Activated T-cell treated with anti-CD3 and anti-CD28 coated beads, Interleukin-2, amount 50 U/mL, for 72 hours (primary cell): Measurements from ENCODE around the gene GNB4. TPM values are rescaled to one million over a fixed set of nuclear protein-coding genes. Genes with fewer than 3 reads are reported as not detected.

ENCODE experiments used
- ATAC-seq, 2 donors: fragments of 150-1000 bp; cut with Tn5 transposase; replicated peaks in 1 of 2; 2 replicates each; pipeline ENCODE4 v1.10.0; 2021; ENCODE audit warnings: moderate library complexity in 2 of 2, mild to moderate bottlenecking in 1 of 2
- DNase-seq, 2 donors: peaks; one replicate each; pipeline ENCODE4 v3.0.0; 2021 to 2022; ENCODE audit warnings: mixed read lengths in 1 of 2
- H3K27ac Mint-ChIP-seq: one replicate; pipeline ENCODE4 v1.8.0; 2022; ENCODE audit warnings: mild to moderate bottlenecking, moderate library complexity, mixed read lengths
- H3K27me3 Mint-ChIP-seq: one replicate; pipeline ENCODE4 v1.8.0; 2022; ENCODE audit warnings: low read depth, mixed read lengths
- H3K36me3 Mint-ChIP-seq, 2 donors: one replicate each; pipeline ENCODE4 v1.8.0; 2022; ENCODE audit warnings: mixed read lengths in 2 of 2, mild to moderate bottlenecking in 1 of 2; ENCODE audit not compliant: insufficient read depth in 2 of 2
- H3K4me1 Mint-ChIP-seq: one replicate; pipeline ENCODE4 v1.8.0; 2022; ENCODE audit warnings: low read depth, mixed read lengths
- H3K4me3 Mint-ChIP-seq, 2 donors: one replicate each; pipeline ENCODE4 v1.8.0; 2022; ENCODE audit warnings: mild to moderate bottlenecking in 2 of 2, mixed read lengths in 2 of 2, moderate library complexity in 2 of 2
- H3K9me3 Mint-ChIP-seq, 2 donors: one replicate each; pipeline ENCODE4 v1.8.0; 2022; ENCODE audit warnings: mixed read lengths in 2 of 2
- total RNA-seq, 2 donors: library from RNA; stranded (reverse); gene quantifications; one replicate each; pipeline ENCODE4 v1.2.3, GENCODE V29; 2022

Gene GNB4
- total RNA-seq, 2 donors from 2014 or later = 0.39 to 0.60 TPM

DNA sequence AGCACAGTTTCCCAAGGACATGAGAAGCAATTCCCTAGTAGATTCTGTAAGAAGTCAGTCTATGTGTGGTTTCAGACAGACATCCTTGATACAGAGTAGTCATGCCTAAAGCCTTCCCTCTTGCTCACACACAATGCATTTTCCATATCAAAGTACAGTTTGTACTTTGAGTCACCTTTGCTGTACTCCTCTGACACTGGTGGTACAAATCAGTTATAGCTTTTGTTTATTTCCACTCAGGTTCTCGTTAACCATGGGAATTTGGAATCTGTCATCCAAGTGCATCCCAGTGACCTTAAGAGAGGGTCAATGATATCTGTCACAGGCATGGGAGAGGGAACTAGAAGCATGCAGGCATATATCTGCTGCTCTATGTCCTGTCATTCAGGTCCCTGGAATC is 3.6 kb upstream of the GNB4 start:
- H3K4me3 Mint-ChIP-seq = no peak overlapping the region
- H3K9me3 Mint-ChIP-seq = no peaks in the 10 kb centered on the region
- no peak overlapping the region for H3K27ac Mint-ChIP-seq
- DNase-seq (no peak), ATAC-seq (no peak)
- H3K4me1 Mint-ChIP-seq = peaks cover 20% of the 10 kb centered on the region
- H3K36me3 Mint-ChIP-seq = peaks cover 0 to 2% of the 10 kb centered on the region in 2 donors
- H3K27me3 Mint-ChIP-seq = peaks cover 75% of the 10 kb centered on the region

DNA sequence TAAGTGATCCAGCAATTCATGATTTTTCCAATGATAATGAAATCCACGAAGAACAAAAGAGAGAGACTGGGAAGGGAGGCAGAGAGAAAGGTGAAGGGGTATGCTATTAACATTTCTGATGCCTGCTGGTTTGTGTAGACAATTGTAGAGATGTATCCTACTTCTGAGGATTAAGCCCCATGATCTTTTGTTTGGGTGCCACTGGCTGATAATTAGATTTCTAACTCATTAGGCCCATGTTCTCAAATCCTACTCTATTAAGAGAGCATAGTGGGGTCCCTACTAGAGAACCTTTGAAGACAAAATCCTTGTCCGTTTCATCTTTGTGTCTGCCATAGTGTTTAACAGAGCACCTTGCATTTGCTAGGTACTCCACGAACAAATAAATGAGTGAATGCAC is 2.7 kb upstream of the GNB4 start:
- no peaks in the 10 kb centered on the region for H3K9me3 Mint-ChIP-seq
- H3K36me3 Mint-ChIP-seq = peaks cover 0 to 2% of the 10 kb centered on the region in 2 donors
- H3K27ac Mint-ChIP-seq = no peak overlapping the region
- no peak overlapping the region for H3K4me3 Mint-ChIP-seq
- peaks cover 85% of the 10 kb centered on the region for H3K27me3 Mint-ChIP-seq
- DNase-seq (no peak), ATAC-seq (no peak)
- peaks cover 29% of the 10 kb centered on the region for H3K4me1 Mint-ChIP-seq

DNA sequence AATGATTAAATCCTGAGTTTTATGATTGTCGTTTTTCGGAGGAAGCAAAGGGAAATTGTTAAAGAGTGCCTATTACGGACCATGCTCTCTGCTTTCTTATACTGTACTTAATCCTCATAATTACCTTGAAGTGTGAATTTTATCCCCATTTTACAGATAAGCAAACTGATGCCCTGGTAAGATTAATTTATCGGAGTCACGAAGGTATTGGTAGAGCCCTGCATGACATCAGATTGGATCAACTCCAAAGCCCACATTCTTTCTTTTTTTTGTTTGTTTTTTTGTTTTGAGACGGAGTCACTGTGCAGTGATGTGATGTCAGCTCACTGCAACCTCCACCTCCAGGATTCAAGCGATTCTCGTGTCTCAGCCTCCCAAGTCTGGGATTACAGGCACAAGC is 1.6 kb upstream of the GNB4 start:
- peaks cover 86% of the 10 kb centered on the region for H3K27me3 Mint-ChIP-seq
- DNase-seq (no peak), ATAC-seq (no peak)
- no peaks in the 10 kb centered on the region for H3K9me3 Mint-ChIP-seq
- peaks cover 29% of the 10 kb centered on the region for H3K4me1 Mint-ChIP-seq
- no peak overlapping the region for H3K27ac Mint-ChIP-seq
- H3K4me3 Mint-ChIP-seq = no peak overlapping the region
- peaks cover 0 to 2% of the 10 kb centered on the region in 2 donors for H3K36me3 Mint-ChIP-seq

DNA sequence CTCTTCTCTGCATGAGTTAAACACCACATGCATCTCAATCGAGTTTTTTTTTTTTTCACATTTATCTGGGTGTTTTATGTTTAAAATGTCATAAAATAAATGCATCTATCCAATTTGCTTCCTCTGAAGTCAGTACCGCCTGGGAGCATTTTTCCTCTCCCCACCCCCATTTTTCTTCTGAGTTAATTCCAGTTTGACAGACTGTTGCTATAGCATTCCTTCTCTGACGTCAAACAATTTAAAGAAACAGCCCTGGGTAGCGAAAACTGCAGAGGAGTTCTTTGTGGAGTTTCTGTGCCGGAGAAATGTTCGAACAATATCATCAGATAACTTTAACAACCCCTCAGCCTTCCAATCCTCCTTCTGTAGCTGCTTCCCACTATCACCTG is 900 bp upstream of the GNB4 start:
- no peak overlapping the region for H3K27ac Mint-ChIP-seq
- peaks cover 86% of the 10 kb centered on the region for H3K27me3 Mint-ChIP-seq
- H3K9me3 Mint-ChIP-seq = no peaks in the 10 kb centered on the region
- DNase-seq (no peak), ATAC-seq (no peak)
- peak overlapping the region; percentile 87 to 93 for H3K4me3 Mint-ChIP-seq
- H3K36me3 Mint-ChIP-seq = peaks cover 0 to 2% of the 10 kb centered on the region in 2 donors
- peaks cover 29% of the 10 kb centered on the region for H3K4me1 Mint-ChIP-seq

DNA sequence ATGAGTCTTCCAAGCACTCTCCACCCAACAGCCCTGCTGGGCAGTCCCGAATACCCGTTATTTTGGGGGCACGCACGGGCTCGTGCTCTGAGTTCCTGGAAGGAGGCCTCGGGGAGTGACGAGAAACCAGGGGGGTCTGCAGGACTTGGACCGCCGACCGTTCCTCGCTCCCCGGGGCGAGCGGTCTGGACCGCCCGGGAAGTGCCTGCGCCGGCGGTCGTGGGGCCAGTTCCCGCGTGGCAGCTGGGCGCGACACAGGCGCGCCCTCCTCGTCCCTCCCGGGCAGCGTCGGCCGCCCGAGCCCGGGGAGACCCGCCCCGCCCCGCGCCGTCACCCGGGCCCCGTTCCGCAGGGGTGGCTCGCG is 387 bp downstream of the GNB4 start:
- H3K36me3 Mint-ChIP-seq = peaks cover 0 to 2% of the 10 kb centered on the region in 2 donors
- peaks cover 29% of the 10 kb centered on the region for H3K4me1 Mint-ChIP-seq
- ATAC-seq = peak; percentile 65 to 71
- peak overlapping the region; percentile 81 to 84 for H3K4me3 Mint-ChIP-seq
- peaks cover 80% of the 10 kb centered on the region for H3K27me3 Mint-ChIP-seq
- no peak overlapping the region for H3K27ac Mint-ChIP-seq
- H3K9me3 Mint-ChIP-seq = no peaks in the 10 kb centered on the region
- peak in 1 of 2 donors; percentile 7 for DNase-seq

DNA sequence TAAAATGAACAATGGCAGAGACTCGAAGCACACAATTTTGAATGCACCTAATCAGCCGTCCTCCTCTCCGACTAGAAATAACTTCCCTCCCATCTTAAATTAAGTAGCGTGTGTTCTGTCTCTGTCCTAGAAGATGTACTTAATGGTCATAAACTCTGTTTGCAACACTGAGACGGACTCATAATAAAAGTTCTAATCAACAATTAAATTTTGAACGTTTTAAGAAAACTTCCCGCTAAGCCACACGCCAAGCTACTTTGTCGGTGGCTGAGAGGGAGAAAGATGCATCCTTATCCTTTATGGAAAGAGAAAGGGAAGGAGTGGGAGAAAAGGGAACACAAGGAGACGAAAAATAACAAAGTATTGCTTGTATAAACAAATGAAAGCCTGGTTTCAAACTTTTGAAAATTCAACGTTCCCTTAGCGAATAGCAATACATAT is 989 bp downstream of the GNB4 start:
- H3K9me3 Mint-ChIP-seq = no peaks in the 10 kb centered on the region
- H3K4me1 Mint-ChIP-seq = peaks cover 29% of the 10 kb centered on the region
- H3K27ac Mint-ChIP-seq = peak overlapping the region; percentile 53
- H3K36me3 Mint-ChIP-seq = peaks cover 0 to 2% of the 10 kb centered on the region in 2 donors
- no peak for DNase-seq
- peaks cover 74% of the 10 kb centered on the region for H3K27me3 Mint-ChIP-seq
- peak overlapping the region; percentile 81 to 84 for H3K4me3 Mint-ChIP-seq
- ATAC-seq = no peak

DNA sequence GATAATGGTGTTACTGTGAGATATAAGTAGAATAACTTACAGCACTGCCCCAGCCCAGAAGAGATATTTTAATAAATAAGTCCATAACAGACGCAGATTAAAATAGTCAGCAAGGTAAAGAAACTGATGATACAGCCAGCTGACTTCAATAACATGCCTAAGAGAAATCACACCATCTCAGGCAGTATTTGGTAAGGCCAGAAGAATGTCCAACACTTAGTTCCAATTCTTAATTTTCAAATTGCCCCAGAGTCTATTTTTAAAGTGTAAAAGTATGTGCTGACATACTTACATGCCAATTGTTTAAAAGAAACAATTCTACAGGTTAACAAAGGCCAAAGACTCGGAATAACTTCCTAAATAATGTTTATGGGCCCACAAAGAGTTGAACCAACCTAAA is 1.6 kb downstream of the GNB4 start:
- DNase-seq (no peak), ATAC-seq (no peak)
- H3K27me3 Mint-ChIP-seq = peaks cover 67% of the 10 kb centered on the region
- H3K27ac Mint-ChIP-seq = no peak overlapping the region
- H3K4me3 Mint-ChIP-seq = peak overlapping the region; percentile 6 to 84
- peaks cover 0 to 2% of the 10 kb centered on the region in 2 donors for H3K36me3 Mint-ChIP-seq
- H3K4me1 Mint-ChIP-seq = peaks cover 29% of the 10 kb centered on the region
- no peaks in the 10 kb centered on the region for H3K9me3 Mint-ChIP-seq

DNA sequence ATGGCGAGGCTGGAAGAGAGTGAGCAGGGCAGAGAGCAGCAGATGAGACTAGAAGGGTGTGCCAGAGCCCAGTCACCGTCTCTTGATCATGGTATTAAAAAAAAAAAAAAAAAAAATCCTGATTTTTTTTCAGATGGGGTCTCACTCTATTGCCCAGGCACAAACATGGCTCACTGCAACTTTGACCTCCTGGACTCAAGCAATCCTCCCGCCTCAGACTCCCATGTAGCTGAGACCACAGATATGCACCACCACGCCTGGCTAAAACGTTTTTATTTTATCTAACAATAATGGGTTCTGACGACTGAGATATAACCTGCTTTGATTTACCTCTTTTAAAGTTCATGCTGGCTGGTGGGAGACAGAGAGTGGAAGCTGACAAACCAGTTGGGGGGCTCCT is 4.0 kb downstream of the GNB4 start:
- H3K9me3 Mint-ChIP-seq = no peaks in the 10 kb centered on the region
- peaks cover 26% of the 10 kb centered on the region for H3K4me1 Mint-ChIP-seq
- DNase-seq (no peak), ATAC-seq (no peak)
- H3K27me3 Mint-ChIP-seq = peaks cover 43% of the 10 kb centered on the region
- H3K36me3 Mint-ChIP-seq = peaks cover 0 to 2% of the 10 kb centered on the region in 2 donors
- H3K4me3 Mint-ChIP-seq = no peak overlapping the region
- no peak overlapping the region for H3K27ac Mint-ChIP-seq

DNA sequence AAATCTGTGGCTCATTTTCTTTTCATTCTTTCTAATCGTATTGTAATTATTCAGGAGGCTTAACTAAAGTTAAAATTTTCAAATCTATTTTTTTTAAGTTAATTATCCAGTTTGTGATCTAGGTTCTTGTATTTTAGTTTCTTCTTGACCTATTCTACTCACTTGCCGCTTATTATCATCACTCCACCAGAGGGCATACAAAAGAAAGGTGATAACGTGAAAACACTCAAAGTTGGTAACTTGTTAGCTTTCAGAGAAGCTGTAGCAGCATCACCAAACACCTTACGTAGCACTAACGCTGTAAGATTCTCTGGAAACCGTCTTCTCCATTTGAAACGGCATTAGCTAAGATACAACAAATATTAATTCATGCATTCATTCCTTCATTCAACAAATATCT is 4.8 kb downstream of the GNB4 start:
- Mint-ChIP-seq H3K4me3 (no peak overlapping the region), H3K27ac (no peak overlapping the region), H3K9me3 (no peaks in the 10 kb centered on the region), H3K4me1 (peaks cover 19% of the 10 kb centered on the region), H3K36me3 (no peaks in the 10 kb centered on the region), H3K27me3 (peaks cover 36% of the 10 kb centered on the region)
- ATAC-seq (no peak), DNase-seq (no peak)

DNA sequence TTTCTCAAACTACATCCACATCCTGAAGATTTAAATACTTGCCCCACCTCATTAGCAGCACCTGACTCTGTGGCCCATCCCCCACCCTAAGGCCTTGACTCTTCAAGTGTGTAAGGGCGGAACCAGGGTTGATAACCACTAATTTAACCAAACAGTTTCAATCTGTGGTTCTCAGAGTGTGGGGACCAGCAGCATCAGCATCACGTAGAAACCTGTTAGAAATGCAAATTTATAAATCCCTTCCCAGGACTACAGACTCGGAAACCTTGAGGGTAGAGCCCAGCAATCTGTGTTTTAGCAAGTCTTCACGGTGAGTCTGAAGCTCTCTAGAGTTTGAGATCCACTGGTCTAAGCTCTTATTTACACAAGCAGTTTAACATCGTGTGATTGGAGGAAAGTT is 12.4 kb downstream of the GNB4 start:
- Mint-ChIP-seq H3K27me3 (no peaks in the 10 kb centered on the region), H3K4me1 (no peaks in the 10 kb centered on the region), H3K9me3 (no peaks in the 10 kb centered on the region), H3K36me3 (no peaks in the 10 kb centered on the region), H3K27ac (no peak overlapping the region), H3K4me3 (no peak overlapping the region)
- no peak for ATAC-seq
- DNase-seq = no peak

DNA sequence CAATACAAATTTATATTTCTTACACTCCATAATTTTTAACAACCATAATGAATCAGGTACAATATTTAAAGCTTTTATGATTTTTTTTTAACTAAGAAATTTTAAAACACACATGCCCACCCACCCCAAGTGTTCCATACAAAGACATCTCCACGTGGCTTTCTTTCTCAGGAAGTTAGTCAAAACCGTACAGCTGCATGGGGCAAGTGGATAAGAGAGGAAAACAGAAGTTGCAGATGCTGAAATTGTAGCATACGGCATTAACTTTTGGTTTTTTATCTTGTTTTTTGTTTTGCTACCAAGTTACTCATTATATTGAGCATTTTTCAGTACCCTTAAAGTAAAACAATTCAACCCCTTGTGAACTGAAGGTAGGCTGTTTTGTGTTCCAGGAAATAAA is 14.8 kb downstream of the GNB4 start:
- Mint-ChIP-seq H3K4me3 (no peak overlapping the region), H3K9me3 (no peaks in the 10 kb centered on the region), H3K27me3 (peaks cover 6% of the 10 kb centered on the region), H3K27ac (no peak overlapping the region), H3K36me3 (no peaks in the 10 kb centered on the region), H3K4me1 (no peaks in the 10 kb centered on the region)
- ATAC-seq = no peak
- no peak for DNase-seq

DNA sequence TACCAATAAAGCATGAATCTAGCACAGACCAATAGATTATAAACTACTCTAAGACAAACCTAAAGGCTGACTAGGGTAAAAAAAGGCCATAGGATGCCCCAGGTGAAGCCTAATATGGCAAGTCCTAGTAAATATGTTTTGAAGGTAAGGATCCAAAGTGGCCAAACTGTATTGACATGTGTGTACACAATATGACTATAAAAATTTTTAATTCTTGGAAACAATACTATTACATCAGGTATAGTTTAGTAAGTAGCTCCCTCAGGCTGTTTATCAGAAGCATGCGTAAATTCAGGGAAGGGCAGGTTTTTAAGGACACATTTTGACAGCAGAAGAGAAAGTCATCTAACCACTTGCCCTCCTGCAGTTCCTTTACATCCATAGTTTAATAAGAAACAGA is 18.8 kb downstream of the GNB4 start:
- no peak for DNase-seq
- H3K27ac Mint-ChIP-seq = no peak overlapping the region
- no peaks in the 10 kb centered on the region for H3K9me3 Mint-ChIP-seq
- no peaks in the 10 kb centered on the region for H3K36me3 Mint-ChIP-seq
- H3K4me3 Mint-ChIP-seq = no peak overlapping the region
- ATAC-seq = no peak
- peaks cover 6% of the 10 kb centered on the region for H3K27me3 Mint-ChIP-seq
- H3K4me1 Mint-ChIP-seq = no peaks in the 10 kb centered on the region

DNA sequence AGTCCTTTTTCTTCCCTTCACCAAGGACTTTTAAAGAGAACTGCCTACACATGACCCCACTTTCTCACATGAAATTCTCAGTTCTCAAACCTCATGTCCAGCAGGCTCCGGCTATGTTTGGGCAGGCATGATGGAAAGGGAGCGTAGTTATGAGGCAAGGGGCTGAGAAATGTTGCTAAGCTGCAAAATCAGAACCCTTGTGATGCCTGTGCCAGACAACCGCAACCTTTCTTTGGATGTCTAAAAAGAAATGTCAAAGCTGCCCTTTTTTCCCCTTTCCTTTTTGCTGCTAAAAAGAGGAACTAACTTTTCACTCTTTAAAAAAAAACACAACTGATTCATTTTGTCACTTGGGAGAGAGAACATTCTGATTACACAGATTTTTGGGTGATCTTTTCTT is 19.2 kb downstream of the GNB4 start:
- Mint-ChIP-seq H3K4me3 (no peak overlapping the region), H3K9me3 (no peaks in the 10 kb centered on the region), H3K27ac (no peak overlapping the region), H3K4me1 (no peaks in the 10 kb centered on the region), H3K36me3 (no peaks in the 10 kb centered on the region), H3K27me3 (peaks cover 6% of the 10 kb centered on the region)
- ATAC-seq (no peak), DNase-seq (no peak)

DNA sequence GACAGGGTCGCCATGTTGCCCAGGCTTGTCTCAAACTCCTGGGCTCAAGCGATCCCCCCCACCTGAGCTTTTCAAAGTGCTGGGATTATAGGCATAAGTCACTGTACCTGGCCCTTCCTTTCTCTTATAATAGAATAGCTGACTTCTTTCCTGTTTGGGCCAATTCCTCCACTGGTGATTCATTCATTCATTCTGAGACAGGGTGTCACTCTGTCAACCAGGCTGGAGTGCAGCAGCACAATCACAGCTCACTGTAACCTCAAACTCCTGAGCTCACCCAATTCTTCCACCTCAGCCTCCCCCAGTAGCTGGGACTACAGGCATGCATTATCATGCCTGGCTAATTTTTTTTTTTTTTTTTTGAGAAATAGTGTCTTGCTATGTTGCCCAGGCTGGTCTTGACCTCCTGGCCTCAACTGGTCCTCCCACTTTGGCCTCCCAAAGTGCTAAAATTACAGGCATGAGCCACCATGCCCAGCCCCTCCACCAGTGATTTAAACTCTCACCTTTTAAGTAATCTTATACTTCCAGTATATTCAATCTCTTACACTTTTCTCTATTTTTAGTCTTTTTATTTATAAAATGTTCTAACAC is 20.9 kb downstream of the GNB4 start:
- Mint-ChIP-seq H3K4me1 (no peaks in the 10 kb centered on the region), H3K36me3 (no peaks in the 10 kb centered on the region), H3K9me3 (no peaks in the 10 kb centered on the region), H3K27ac (peak overlapping the region; percentile 32), H3K27me3 (peaks cover 6% of the 10 kb centered on the region), H3K4me3 (no peak overlapping the region)
- no peak for DNase-seq
- ATAC-seq = no peak
